ENCODE measurements around the gene CDKAL1.

Gene CDKAL1

GRCh38 chr6:21070620-21071019 is 536.4 kb downstream of the CDKAL1 start:
- TF ChIP-seq NFIC (IDR thresholded peaks at IDR 0.05) (no peak), CREB1 (IDR thresholded peaks at IDR 0.05; ENCODE audit: low read depth) (no peak), YY1 (IDR thresholded peaks at IDR 0.05; ENCODE audit: low read depth) (no peak), RAD21 (IDR thresholded peaks at IDR 0.05; ENCODE audit: low read depth) (no peak), CEBPB (IDR thresholded peaks at IDR 0.05) (no peak), REST (IDR thresholded peaks at IDR 0.05; ENCODE audit: low read depth) (no peak), ZBTB7A (IDR thresholded peaks at IDR 0.05; ENCODE audit: low read depth) (no peak), MAX (IDR thresholded peaks at IDR 0.05) (no peak), EP300 (IDR thresholded peaks at IDR 0.05; ENCODE audit: borderline replicate concordance) (no peak), EGR1 (IDR thresholded peaks at IDR 0.05) (no peak), TAF1 (IDR thresholded peaks at IDR 0.05; ENCODE audit: low read depth) (no peak), TCF12 (IDR thresholded peaks at IDR 0.05; ENCODE audit: low read depth) (no peak), FOXM1 (IDR thresholded peaks at IDR 0.05; ENCODE audit: borderline replicate concordance, low read depth) (no peak), USF1 (IDR thresholded peaks at IDR 0.05) (no peak), TEAD4 (IDR thresholded peaks at IDR 0.05) (no peak)

GRCh38 chr6:21071780-21072468 is 537.7 kb downstream of the CDKAL1 start:
- no peak for TF ChIP-seq CEBPB (IDR thresholded peaks at IDR 0.05)
- TF ChIP-seq REST (IDR thresholded peaks at IDR 0.05; ENCODE audit: low read depth), result no peak
- TF ChIP-seq TEAD4 (IDR thresholded peaks at IDR 0.05), result no peak
- no peak for TF ChIP-seq TAF1 (IDR thresholded peaks at IDR 0.05; ENCODE audit: low read depth)
- no peak for TF ChIP-seq EGR1 (IDR thresholded peaks at IDR 0.05)
- TF ChIP-seq CREB1 (IDR thresholded peaks at IDR 0.05; ENCODE audit: low read depth), result no peak
- TF ChIP-seq USF1 (IDR thresholded peaks at IDR 0.05), result no peak
- no peak for TF ChIP-seq MAX (IDR thresholded peaks at IDR 0.05)

- TF ChIP-seq CREB1 (IDR thresholded peaks at IDR 0.05; ENCODE audit: low read depth) (no peak), YY1 (IDR thresholded peaks at IDR 0.05; ENCODE audit: low read depth) (no peak), USF1 (IDR thresholded peaks at IDR 0.05) (no peak), CEBPB (IDR thresholded peaks at IDR 0.05) (no peak)
Measured at GRCh38 chr6:21073318-21073839, 539.1 kb downstream of the CDKAL1 start.

- no peak for TF ChIP-seq REST (IDR thresholded peaks at IDR 0.05; ENCODE audit: low read depth)
- TF ChIP-seq CREB1 (IDR thresholded peaks at IDR 0.05; ENCODE audit: low read depth), result no peak
- TF ChIP-seq YY1 (IDR thresholded peaks at IDR 0.05; ENCODE audit: low read depth), result no peak
- no peak for TF ChIP-seq TAF1 (IDR thresholded peaks at IDR 0.05; ENCODE audit: low read depth)
- TF ChIP-seq CEBPB (IDR thresholded peaks at IDR 0.05), result no peak
- TF ChIP-seq RAD21 (IDR thresholded peaks at IDR 0.05; ENCODE audit: low read depth), result no peak
- no peak for TF ChIP-seq EP300 (IDR thresholded peaks at IDR 0.05; ENCODE audit: borderline replicate concordance)
- no peak for TF ChIP-seq NFIC (IDR thresholded peaks at IDR 0.05)
- no peak for TF ChIP-seq MAX (IDR thresholded peaks at IDR 0.05)
- TF ChIP-seq ZBTB7A (IDR thresholded peaks at IDR 0.05; ENCODE audit: low read depth), result no peak
- no peak for TF ChIP-seq TEAD4 (IDR thresholded peaks at IDR 0.05)
- TF ChIP-seq USF1 (IDR thresholded peaks at IDR 0.05), result no peak
- TF ChIP-seq FOXM1 (IDR thresholded peaks at IDR 0.05; ENCODE audit: borderline replicate concordance, low read depth), result no peak
- TF ChIP-seq TCF12 (IDR thresholded peaks at IDR 0.05; ENCODE audit: low read depth), result no peak
- TF ChIP-seq EGR1 (IDR thresholded peaks at IDR 0.05), result no peak
Measured at GRCh38 chr6:21074484-21074883, 540.2 kb downstream of the CDKAL1 start.
